Suprapubic skin (tissue), 3 donors: Measurements from ENCODE around the gene JOSD2.

ENCODE experiments used
- POLR2A ChIP-seq, 2 donors: fragments of 450-650 bp; IDR thresholded peaks; one replicate each; pipeline ENCODE4 v1.6.1; 2017; ENCODE audit warnings: antibody characterized with exemption in 2 of 2, mild to moderate bottlenecking in 2 of 2, moderate library complexity in 2 of 2
- TF ChIP-seq, protein P1 (sequence below), 2 donors: fragments of 200-600 bp in 1 of 2; fragments of 450-650 bp in 1 of 2; sonication (generic) in 1 of 2; IDR thresholded peaks; one replicate each; pipeline ENCODE4 v1.5.1; 2016 to 2019; ENCODE audit warnings: antibody characterized with exemption in 2 of 2, mild to moderate bottlenecking in 1 of 2, moderate library complexity in 1 of 2

DNA sequence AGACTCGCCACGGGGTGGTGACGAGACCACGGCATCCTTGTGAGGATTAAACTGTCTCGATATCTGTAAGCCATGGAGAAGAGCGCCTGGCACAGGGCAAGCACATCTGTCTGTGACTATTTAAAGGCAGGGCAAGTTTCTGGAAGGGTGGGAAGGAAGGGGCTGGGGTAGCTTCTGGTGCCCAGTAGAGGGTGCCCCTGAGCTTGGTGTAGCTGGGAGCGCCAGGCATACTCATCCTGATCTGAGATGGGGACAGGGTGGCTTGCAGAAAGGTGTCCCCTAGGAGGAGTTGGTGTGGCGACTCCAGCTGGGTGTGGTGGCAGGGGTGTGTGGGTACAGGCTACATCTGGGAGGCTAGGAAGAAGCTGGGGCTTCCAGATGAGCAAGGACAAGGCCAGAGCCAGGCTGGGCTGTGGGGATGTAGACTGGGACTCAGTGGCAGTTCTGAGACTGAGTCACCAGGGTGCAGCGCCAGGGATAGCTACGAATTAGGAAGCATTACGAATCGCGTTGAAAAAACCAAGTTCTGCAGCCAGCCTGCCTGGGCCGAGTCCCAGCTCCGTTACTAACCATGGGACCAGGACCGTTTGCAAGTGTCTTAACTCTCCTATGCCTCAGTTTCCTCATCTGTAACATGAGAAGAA lies 25.8 kb upstream of the JOSD2 start:
- TF ChIP-seq, protein P1, sequence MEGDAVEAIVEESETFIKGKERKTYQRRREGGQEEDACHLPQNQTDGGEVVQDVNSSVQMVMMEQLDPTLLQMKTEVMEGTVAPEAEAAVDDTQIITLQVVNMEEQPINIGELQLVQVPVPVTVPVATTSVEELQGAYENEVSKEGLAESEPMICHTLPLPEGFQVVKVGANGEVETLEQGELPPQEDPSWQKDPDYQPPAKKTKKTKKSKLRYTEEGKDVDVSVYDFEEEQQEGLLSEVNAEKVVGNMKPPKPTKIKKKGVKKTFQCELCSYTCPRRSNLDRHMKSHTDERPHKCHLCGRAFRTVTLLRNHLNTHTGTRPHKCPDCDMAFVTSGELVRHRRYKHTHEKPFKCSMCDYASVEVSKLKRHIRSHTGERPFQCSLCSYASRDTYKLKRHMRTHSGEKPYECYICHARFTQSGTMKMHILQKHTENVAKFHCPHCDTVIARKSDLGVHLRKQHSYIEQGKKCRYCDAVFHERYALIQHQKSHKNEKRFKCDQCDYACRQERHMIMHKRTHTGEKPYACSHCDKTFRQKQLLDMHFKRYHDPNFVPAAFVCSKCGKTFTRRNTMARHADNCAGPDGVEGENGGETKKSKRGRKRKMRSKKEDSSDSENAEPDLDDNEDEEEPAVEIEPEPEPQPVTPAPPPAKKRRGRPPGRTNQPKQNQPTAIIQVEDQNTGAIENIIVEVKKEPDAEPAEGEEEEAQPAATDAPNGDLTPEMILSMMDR (IDR thresholded peaks at IDR 0.05), result no peak
- TF ChIP-seq POLR2A (IDR thresholded peaks at IDR 0.05), result no peak
